Stimulated activated CD4-positive, alpha-beta T cell treated with anti-CD3 and anti-CD28 coated beads, Interleukin-2, amount 100 ng/mL, for 24 hours (primary cell): ENCODE results near the gene LMO1.
A peak's percentile ranks its signal among the peaks of the same experiment; 100 is the strongest.

ENCODE experiments used
- DNase-seq, 2 donors: peaks; one replicate each; pipeline ENCODE4 v3.0.0-alpha.2; 2020

LMO1 gene

GRCh38 chr11:8202516-8203413 lies 60.9 kb downstream of the LMO1 start:
- no peak for DNase-seq

GRCh38 chr11:8201644-8202365 lies 61.9 kb downstream of the LMO1 start:
- DNase-seq, result no peak

- no peak for DNase-seq
Observed at GRCh38 chr11:8199676-8200075, 64.0 kb downstream of the LMO1 start.

- DNase-seq, result no peak
Observed at GRCh38 chr11:8196749-8197148, 66.9 kb downstream of the LMO1 start.

GRCh38 chr11:8194956-8195355 lies 68.7 kb downstream of the LMO1 start:
- no peak for DNase-seq

- DNase-seq, result no peak
Observed at GRCh38 chr11:8192896-8193209, 70.8 kb downstream of the LMO1 start.

- DNase-seq, result peak; percentile 59 to 63
Observed at GRCh38 chr11:8192016-8192895, 71.4 kb downstream of the LMO1 start.

- no peak for DNase-seq
Observed at GRCh38 chr11:8190431-8190830, 73.2 kb downstream of the LMO1 start.

GRCh38 chr11:8186429-8186828 lies 77.2 kb downstream of the LMO1 start:
- DNase-seq, result no peak

- no peak for DNase-seq
Observed at GRCh38 chr11:8183111-8183510, 80.6 kb downstream of the LMO1 start.

GRCh38 chr11:8180469-8180868 lies 83.2 kb downstream of the LMO1 start:
- no peak for DNase-seq

- DNase-seq, result no peak
Observed at GRCh38 chr11:8178297-8178696, 85.4 kb downstream of the LMO1 start.

- DNase-seq, result no peak
Observed at GRCh38 chr11:8177136-8177535, 86.5 kb downstream of the LMO1 start.
